ENCODE results near the gene NOL4L. TPM values are rescaled to one million over a fixed set of nuclear protein-coding genes. Genes with fewer than 3 reads are reported as not detected.

NOL4L gene
- total RNA-seq, 4 donors from 2014 or later: 45.6 to 105 (median 85.9) TPM

GRCh38 chr20:32479697-32480171, 105.4 kb downstream of the NOL4L start:
- Histone ChIP-seq H3K27ac (peak overlapping the region; percentile 93 to 97 (median 96)), H3K36me3 (no peaks in the 10 kb centered on the region), H3K4me1 (peaks cover 57 to 86% (median 77%) of the 10 kb centered on the region in 4 donors), H3K9me3 (no peaks in the 10 kb centered on the region), H3K27me3 (no peaks in the 10 kb centered on the region), H3K4me3 (no peak overlapping the region)
- WGBS, 2 donors (ENCODE audit: low coverage in 1 of 2): 62% methylated on average over 2 of the region's 2 CpGs; no CpG with 5 or more reads in 1 of the 2 donors
- peak; percentile 41 for TF ChIP-seq POLR2A (IDR thresholded peaks at IDR 0.05)
- TF ChIP-seq POLR2AphosphoS5 (IDR thresholded peaks at IDR 0.05): peak in 2 of 3 donors; percentile 38 to 56
- TF ChIP-seq EP300 (IDR thresholded peaks at IDR 0.05; ENCODE audit: low read depth): no peak
- peak; percentile 74 for DNase-seq
- intact Hi-C loops (cut with DNase I; ENCODE audit: low total_unique reads) (loop anchor here (5.0 to 10.0 kb wide), 2 partner anchors 122 to 295 kb away; partner anchors contain the start of gene ASXL1), in situ Hi-C loops (cut with MboI; ENCODE audit: low pct_ligation_motif_present in 1 of 4, low pct_unique_long_range_greater_than_20kb in 1 of 4, low sequenced_read_pairs in 3 of 4) (no loop called here)

DNA sequence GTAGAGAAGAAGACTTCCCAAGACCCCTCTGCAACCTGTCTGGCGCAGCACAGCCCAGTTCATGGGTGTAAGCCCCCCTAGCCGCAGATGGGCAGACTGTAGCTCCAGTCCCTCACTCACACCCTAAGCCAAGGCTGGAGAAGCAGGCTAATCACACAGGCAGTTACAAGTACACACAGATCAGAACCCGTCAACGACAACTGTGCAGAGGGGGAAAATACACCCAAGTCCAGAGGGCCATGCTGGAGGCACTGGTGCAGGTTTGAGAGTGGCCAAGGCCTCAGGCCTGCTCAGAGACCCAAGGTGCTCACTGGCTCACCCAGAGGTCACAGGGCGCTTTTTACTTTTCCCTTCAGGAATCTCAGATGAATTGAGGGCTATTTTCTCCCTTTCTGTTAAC, 106.1 kb downstream of the NOL4L start:
- intact Hi-C loops (cut with DNase I; ENCODE audit: low total_unique reads) (no loop called here), in situ Hi-C loops (cut with MboI; ENCODE audit: low pct_ligation_motif_present in 1 of 4, low pct_unique_long_range_greater_than_20kb in 1 of 4, low sequenced_read_pairs in 3 of 4) (no loop called here)
- peak overlapping the region; percentile 93 to 97 (median 96) for H3K27ac ChIP-seq
- TF ChIP-seq POLR2AphosphoS5 (IDR thresholded peaks at IDR 0.05) (no peak), POLR2A (IDR thresholded peaks at IDR 0.05) (no peak), EP300 (IDR thresholded peaks at IDR 0.05; ENCODE audit: low read depth) (no peak)
- TF ChIP-seq, protein P1, sequence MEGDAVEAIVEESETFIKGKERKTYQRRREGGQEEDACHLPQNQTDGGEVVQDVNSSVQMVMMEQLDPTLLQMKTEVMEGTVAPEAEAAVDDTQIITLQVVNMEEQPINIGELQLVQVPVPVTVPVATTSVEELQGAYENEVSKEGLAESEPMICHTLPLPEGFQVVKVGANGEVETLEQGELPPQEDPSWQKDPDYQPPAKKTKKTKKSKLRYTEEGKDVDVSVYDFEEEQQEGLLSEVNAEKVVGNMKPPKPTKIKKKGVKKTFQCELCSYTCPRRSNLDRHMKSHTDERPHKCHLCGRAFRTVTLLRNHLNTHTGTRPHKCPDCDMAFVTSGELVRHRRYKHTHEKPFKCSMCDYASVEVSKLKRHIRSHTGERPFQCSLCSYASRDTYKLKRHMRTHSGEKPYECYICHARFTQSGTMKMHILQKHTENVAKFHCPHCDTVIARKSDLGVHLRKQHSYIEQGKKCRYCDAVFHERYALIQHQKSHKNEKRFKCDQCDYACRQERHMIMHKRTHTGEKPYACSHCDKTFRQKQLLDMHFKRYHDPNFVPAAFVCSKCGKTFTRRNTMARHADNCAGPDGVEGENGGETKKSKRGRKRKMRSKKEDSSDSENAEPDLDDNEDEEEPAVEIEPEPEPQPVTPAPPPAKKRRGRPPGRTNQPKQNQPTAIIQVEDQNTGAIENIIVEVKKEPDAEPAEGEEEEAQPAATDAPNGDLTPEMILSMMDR (IDR thresholded peaks at IDR 0.05): no peak
- no peaks in the 10 kb centered on the region for H3K9me3 ChIP-seq
- no peaks in the 10 kb centered on the region for H3K36me3 ChIP-seq
- H3K4me1 ChIP-seq: peaks cover 63 to 86% (median 83%) of the 10 kb centered on the region in 4 donors
- no peak overlapping the region for H3K4me3 ChIP-seq
- 68% methylated on average over 5 of the region's 5 CpGs; no CpG with 5 or more reads in 1 of the 2 donors for WGBS, 2 donors (ENCODE audit: low coverage in 1 of 2)
- no peaks in the 10 kb centered on the region for H3K27me3 ChIP-seq
- no peak for DNase-seq

GRCh38 chr20:32478576-32478975, 106.6 kb downstream of the NOL4L start:
- Histone ChIP-seq H3K4me1 (peaks cover 67 to 89% (median 87%) of the 10 kb centered on the region in 4 donors), H3K27me3 (no peaks in the 10 kb centered on the region), H3K27ac (peak overlapping the region; percentile 93 to 97 (median 96)), H3K4me3 (no peak overlapping the region), H3K36me3 (no peaks in the 10 kb centered on the region), H3K9me3 (no peaks in the 10 kb centered on the region)
- TF ChIP-seq, protein P1 (IDR thresholded peaks at IDR 0.05): no peak
- TF ChIP-seq POLR2A (IDR thresholded peaks at IDR 0.05): no peak
- no peak for TF ChIP-seq EP300 (IDR thresholded peaks at IDR 0.05; ENCODE audit: low read depth)
- TF ChIP-seq POLR2AphosphoS5 (IDR thresholded peaks at IDR 0.05): no peak
- intact Hi-C loops (cut with DNase I; ENCODE audit: low total_unique reads): no loop called here
- 72 to 81% methylated on average over 6 to 7 of the region's 7 CpGs for WGBS, 2 donors (ENCODE audit: low coverage in 1 of 2)
- DNase-seq: no peak
- in situ Hi-C loops (cut with MboI; ENCODE audit: low pct_ligation_motif_present in 1 of 4, low pct_unique_long_range_greater_than_20kb in 1 of 4, low sequenced_read_pairs in 3 of 4): no loop called here

GRCh38 chr20:32477594-32478512, 107.3 kb downstream of the NOL4L start:
- Histone ChIP-seq H3K4me1 (peaks cover 73 to 96% (median 94%) of the 10 kb centered on the region in 4 donors), H3K36me3 (no peaks in the 10 kb centered on the region), H3K27ac (peak overlapping the region; percentile 93 to 97 (median 96)), H3K9me3 (no peaks in the 10 kb centered on the region), H3K4me3 (no peak overlapping the region), H3K27me3 (no peaks in the 10 kb centered on the region)
- 70% methylated on average over 6 of the region's 11 CpGs; no CpG with 5 or more reads in 1 of the 2 donors for WGBS, 2 donors (ENCODE audit: low coverage in 1 of 2)
- intact Hi-C loops (cut with DNase I; ENCODE audit: low total_unique reads) (no loop called here), in situ Hi-C loops (cut with MboI; ENCODE audit: low pct_ligation_motif_present in 1 of 4, low pct_unique_long_range_greater_than_20kb in 1 of 4, low sequenced_read_pairs in 3 of 4) (no loop called here)
- TF ChIP-seq POLR2AphosphoS5 (IDR thresholded peaks at IDR 0.05): peak in 1 of 3 donors; percentile 45
- peak; percentile 18 for TF ChIP-seq POLR2A (IDR thresholded peaks at IDR 0.05)
- TF ChIP-seq, protein P1 (IDR thresholded peaks at IDR 0.05): no peak
- peak; percentile 71 for DNase-seq
